ENCODE data around the gene SNCAIP.

- TF ChIP-seq CTCF (IDR thresholded peaks at IDR 0.05; ENCODE audit: low read length) (no peak), EZH2 (IDR thresholded peaks at IDR 0.05; ENCODE audit: borderline replicate concordance, low read length) (no peak)
These were observed 4.6 kb downstream of the SNCAIP start for GRCh38 chr5:122316656-122317055.

All from OCI-LY1 (cell line).